ENCODE results near the gene LRRFIP1.
A peak's percentile ranks its signal among the peaks of the same experiment; 100 is the strongest.
"Not testable (repeated sequence)": the region's sequence is repeated elsewhere in the genome, so short reads cannot be mapped to it uniquely, and the experiment has no call there.

LRRFIP1 gene

GRCh38 chr2:237773826-237774225 lies 146.4 kb downstream of the LRRFIP1 start:
- DNase-seq (ENCODE audit: low read depth in 2 of 2): no peak
- no peak for TF ChIP-seq CTCF (IDR thresholded peaks at IDR 0.05; ENCODE audit: low read depth, low read length)

GRCh38 chr2:237774811-237775553 lies 147.6 kb downstream of the LRRFIP1 start:
- H3K4me3 ChIP-seq (replicated peaks in 1 of 2; ENCODE audit: low read depth in 2 of 2, low read length in 2 of 2): no peak overlapping the region
- DNase-seq (ENCODE audit: low read depth in 2 of 2): peak; percentile 62 to 69
- TF ChIP-seq CTCF (IDR thresholded peaks at IDR 0.05; ENCODE audit: low read depth, low read length): peak; percentile 61

More at GRCh38 chr2:237773826-237774225, 146.4 kb downstream of the LRRFIP1 start:
- no peak overlapping the region for H3K4me3 ChIP-seq (replicated peaks in 1 of 2; ENCODE audit: low read depth in 2 of 2, low read length in 2 of 2)

GRCh38 chr2:237779521-237779920 lies 152.1 kb downstream of the LRRFIP1 start:
- no peak for DNase-seq (ENCODE audit: low read depth in 2 of 2)
- H3K4me3 ChIP-seq (replicated peaks in 1 of 2; ENCODE audit: low read depth in 2 of 2, low read length in 2 of 2): no peak overlapping the region
- TF ChIP-seq CTCF (IDR thresholded peaks at IDR 0.05; ENCODE audit: low read depth, low read length): no peak

- TF ChIP-seq CTCF (IDR thresholded peaks at IDR 0.05; ENCODE audit: low read depth, low read length): no peak
- no peak for DNase-seq (ENCODE audit: low read depth in 2 of 2)
- no peak overlapping the region for H3K4me3 ChIP-seq (replicated peaks in 1 of 2; ENCODE audit: low read depth in 2 of 2, low read length in 2 of 2)
Measured at GRCh38 chr2:237782181-237782580, 154.8 kb downstream of the LRRFIP1 start.

- not testable (repeated sequence) for DNase-seq (ENCODE audit: low read depth in 2 of 2); H3K4me3 ChIP-seq (replicated peaks in 1 of 2; ENCODE audit: low read depth in 2 of 2, low read length in 2 of 2)
Measured at GRCh38 chr2:237783678-237784077, 156.3 kb downstream of the LRRFIP1 start.

GRCh38 chr2:237786936-237787335 lies 159.5 kb downstream of the LRRFIP1 start:
- no peak for TF ChIP-seq CTCF (IDR thresholded peaks at IDR 0.05; ENCODE audit: low read depth, low read length)
- no peak for DNase-seq (ENCODE audit: low read depth in 2 of 2)

GRCh38 chr2:237790353-237790752 lies 163.0 kb downstream of the LRRFIP1 start:
- H3K4me3 ChIP-seq (replicated peaks in 1 of 2; ENCODE audit: low read depth in 2 of 2, low read length in 2 of 2): no peak overlapping the region
- peak in 1 of 2 donors; percentile 45 for DNase-seq (ENCODE audit: low read depth in 2 of 2)
- no peak for TF ChIP-seq CTCF (IDR thresholded peaks at IDR 0.05; ENCODE audit: low read depth, low read length)

More at GRCh38 chr2:237786936-237787335, 159.5 kb downstream of the LRRFIP1 start:
- H3K4me3 ChIP-seq (replicated peaks in 1 of 2; ENCODE audit: low read depth in 2 of 2, low read length in 2 of 2): no peak overlapping the region

Data from cardiac fibroblast (primary cell).